Fibroblast of lung (primary cell): ENCODE measurements around the gene CCDC158. TPM values are rescaled to one million over a fixed set of nuclear protein-coding genes. Genes with fewer than 3 reads are reported as not detected.

Source experiments
- DNase-seq, 2 donors: peaks; one replicate each; pipeline versions ENCODE4 v3.0.0 to v3.0.0-alpha.2; 2010; ENCODE audit warnings: low read depth in 2 of 2
- H2AFZ ChIP-seq: 2 replicates; pipeline ENCODE4 v1.5.1; 2012; ENCODE audit warnings: low read length, control low read depth, inconsistent platforms
- H3K27ac ChIP-seq: 2 replicates; pipeline ENCODE4 v1.5.1; 2011; ENCODE audit warnings: low read length, control low read depth; ENCODE audit not compliant: insufficient read depth
- H3K27me3 ChIP-seq: 2 replicates; pipeline ENCODE4 v1.5.1; 2011; ENCODE audit warnings: mild to moderate bottlenecking, low read length; ENCODE audit not compliant: control insufficient read depth, insufficient read depth
- H3K36me3 ChIP-seq: 2 replicates; pipeline ENCODE4 v1.5.1; 2011; ENCODE audit warnings: low read length; ENCODE audit not compliant: control insufficient read depth, insufficient read depth
- H3K4me1 ChIP-seq: 2 replicates; pipeline ENCODE4 v1.5.1; 2011; ENCODE audit warnings: low read length; ENCODE audit not compliant: control insufficient read depth, insufficient read depth; ENCODE audit errors: extremely low read depth
- H3K4me2 ChIP-seq: 2 replicates; pipeline ENCODE4 v1.5.1; 2011; ENCODE audit warnings: low read length, control low read depth; ENCODE audit not compliant: insufficient read depth; ENCODE audit errors: extremely low read depth
- H3K4me3 ChIP-seq, 4 experiments: fragments of 200-600 bp in 1 of 4; sonication (generic) in 1 of 4; replicated peaks in 1 of 4; 2 replicates each; pipeline ENCODE4 v1.5.1; 2011 to 2016; ENCODE audit warnings: low read length in 4 of 4, low read depth in 3 of 4, mild to moderate bottlenecking in 3 of 4, control low read depth in 2 of 4, inconsistent platforms in 1 of 4, mixed read lengths in 1 of 4; ENCODE audit not compliant: insufficient read depth in 1 of 4; ENCODE audit errors: control extremely low read depth in 1 of 4
- H3K79me2 ChIP-seq: 2 replicates; pipeline ENCODE4 v1.5.1; 2012; ENCODE audit warnings: mild to moderate bottlenecking, low read length, inconsistent platforms; ENCODE audit not compliant: control insufficient read depth, insufficient read depth
- H3K9ac ChIP-seq: 2 replicates; pipeline ENCODE4 v1.5.1; 2011; ENCODE audit warnings: mild to moderate bottlenecking, low read length, control low read depth; ENCODE audit not compliant: insufficient read depth
- H3K9me3 ChIP-seq: 2 replicates; pipeline ENCODE4 v1.5.1; 2012; ENCODE audit warnings: low read depth, low read length; ENCODE audit not compliant: control insufficient read depth, insufficient read depth
- H4K20me1 ChIP-seq: 2 replicates; pipeline ENCODE4 v1.5.1; 2011; ENCODE audit warnings: low read length; ENCODE audit not compliant: control insufficient read depth, insufficient read depth; ENCODE audit errors: extremely low read depth
- EZH2 ChIP-seq: IDR thresholded peaks from 2 replicates; pipeline ENCODE4 v1.5.1; 2012; ENCODE audit warnings: low read length, control low read depth, mild to moderate bottlenecking; ENCODE audit errors: missing control alignments
- polyA plus RNA-seq, 2 donors: library from polyadenylated mRNA; depleted of rRNA in 1 of 2; stranded (reverse) in 1 of 2; unstranded in 1 of 2; fragments of >200 nt; gene quantifications; 2 replicates each; pipeline ENCODE4 v1.2.1, GENCODE V29; 2011 to 2012; ENCODE audit warnings: missing spikeins in 1 of 2
- total RNA-seq: library from RNA; depleted of rRNA; stranded (reverse); fragments of >200 nt; gene quantifications from 2 replicates; pipeline ENCODE4 v1.2.1, GENCODE V29; 2014
- TF ChIP-seq, protein P1 (sequence below), 2 donors: IDR thresholded peaks in 1 of 2; conservative IDR thresholded peaks in 1 of 2; 1 replicate in 1 of 2; 2 replicates in 1 of 2; pipeline ENCODE4 v1.5.1; 2011 to 2012; ENCODE audit warnings: low read length in 2 of 2, control low read depth in 1 of 2, inconsistent platforms in 1 of 2, low read depth in 1 of 2, mild to moderate bottlenecking in 1 of 2

The CCDC158 gene
- total and polyA plus RNA-seq, 2 donors (not counting 1 experiment from before 2014, with no cell fraction given), result 0.15 to 1.5 TPM

GRCh38 chr4:76334885-76335284, 86.1 kb downstream of the CCDC158 start:
- H2AFZ ChIP-seq, result no peak overlapping the region
- no peaks in the 10 kb centered on the region for H4K20me1 ChIP-seq
- H3K4me2 ChIP-seq, result no peak overlapping the region
- H3K79me2 ChIP-seq, result no peaks in the 10 kb centered on the region
- no peak for DNase-seq
- H3K9me3 ChIP-seq, result no peaks in the 10 kb centered on the region
- H3K36me3 ChIP-seq, result no peaks in the 10 kb centered on the region
- H3K4me3 ChIP-seq, result no peak overlapping the region
- H3K27ac ChIP-seq, result no peak overlapping the region
- H3K9ac ChIP-seq, result no peak overlapping the region
- H3K4me1 ChIP-seq, result no peaks in the 10 kb centered on the region
- no peak for TF ChIP-seq EZH2
- H3K27me3 ChIP-seq, result no peaks in the 10 kb centered on the region

- H4K20me1 ChIP-seq, result no peaks in the 10 kb centered on the region
- no peak overlapping the region for H3K4me3 ChIP-seq
- no peaks in the 10 kb centered on the region for H3K27me3 ChIP-seq
- H3K36me3 ChIP-seq, result no peaks in the 10 kb centered on the region
- TF ChIP-seq, protein P1, sequence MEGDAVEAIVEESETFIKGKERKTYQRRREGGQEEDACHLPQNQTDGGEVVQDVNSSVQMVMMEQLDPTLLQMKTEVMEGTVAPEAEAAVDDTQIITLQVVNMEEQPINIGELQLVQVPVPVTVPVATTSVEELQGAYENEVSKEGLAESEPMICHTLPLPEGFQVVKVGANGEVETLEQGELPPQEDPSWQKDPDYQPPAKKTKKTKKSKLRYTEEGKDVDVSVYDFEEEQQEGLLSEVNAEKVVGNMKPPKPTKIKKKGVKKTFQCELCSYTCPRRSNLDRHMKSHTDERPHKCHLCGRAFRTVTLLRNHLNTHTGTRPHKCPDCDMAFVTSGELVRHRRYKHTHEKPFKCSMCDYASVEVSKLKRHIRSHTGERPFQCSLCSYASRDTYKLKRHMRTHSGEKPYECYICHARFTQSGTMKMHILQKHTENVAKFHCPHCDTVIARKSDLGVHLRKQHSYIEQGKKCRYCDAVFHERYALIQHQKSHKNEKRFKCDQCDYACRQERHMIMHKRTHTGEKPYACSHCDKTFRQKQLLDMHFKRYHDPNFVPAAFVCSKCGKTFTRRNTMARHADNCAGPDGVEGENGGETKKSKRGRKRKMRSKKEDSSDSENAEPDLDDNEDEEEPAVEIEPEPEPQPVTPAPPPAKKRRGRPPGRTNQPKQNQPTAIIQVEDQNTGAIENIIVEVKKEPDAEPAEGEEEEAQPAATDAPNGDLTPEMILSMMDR (conservative IDR thresholded peaks at IDR 0.05 in 1 of 2, IDR thresholded peaks at IDR 0.05 in 1 of 2; ENCODE audit: low read depth in 1 of 2, low read length in 2 of 2), result no peak
- TF ChIP-seq EZH2, result no peak
- no peak overlapping the region for H3K4me2 ChIP-seq
- H3K9me3 ChIP-seq, result no peaks in the 10 kb centered on the region
- H3K9ac ChIP-seq, result no peak overlapping the region
- no peak for DNase-seq
- no peaks in the 10 kb centered on the region for H3K79me2 ChIP-seq
- no peaks in the 10 kb centered on the region for H3K4me1 ChIP-seq
- no peak overlapping the region for H3K27ac ChIP-seq
- no peak overlapping the region for H2AFZ ChIP-seq
Observed at GRCh38 chr4:76326515-76326914, 94.4 kb downstream of the CCDC158 start.

GRCh38 chr4:76325072-76325471, 95.9 kb downstream of the CCDC158 start:
- no peaks in the 10 kb centered on the region for H3K4me1 ChIP-seq
- H3K27me3 ChIP-seq, result no peaks in the 10 kb centered on the region
- H3K36me3 ChIP-seq, result no peaks in the 10 kb centered on the region
- H3K79me2 ChIP-seq, result no peaks in the 10 kb centered on the region
- H2AFZ ChIP-seq, result no peak overlapping the region
- TF ChIP-seq EZH2, result no peak
- TF ChIP-seq, protein P1 (conservative IDR thresholded peaks at IDR 0.05 in 1 of 2, IDR thresholded peaks at IDR 0.05 in 1 of 2; ENCODE audit: low read depth in 1 of 2, low read length in 2 of 2), result no peak
- H3K9ac ChIP-seq, result no peak overlapping the region
- H3K4me3 ChIP-seq, result no peak overlapping the region
- no peaks in the 10 kb centered on the region for H3K9me3 ChIP-seq
- no peaks in the 10 kb centered on the region for H4K20me1 ChIP-seq
- no peak overlapping the region for H3K27ac ChIP-seq
- no peak overlapping the region for H3K4me2 ChIP-seq
- DNase-seq, result no peak
